ENCODE data around the gene REXO1.
"Not testable (repeated sequence)": the region's sequence is repeated elsewhere in the genome, so short reads cannot be mapped to it uniquely, and the experiment has no call there.

Gene REXO1

GRCh38 chr19:1811472-1811894 is 36.8 kb downstream of the REXO1 start:
- DNase-seq, result no peak

- DNase-seq, result no peak
Observed at GRCh38 chr19:1810439-1811160, 37.7 kb downstream of the REXO1 start.

GRCh38 chr19:1809678-1810077 is 38.6 kb downstream of the REXO1 start:
- DNase-seq, result no peak

GRCh38 chr19:1808395-1808731 is 39.9 kb downstream of the REXO1 start:
- no peak for DNase-seq

GRCh38 chr19:1807695-1808394 is 40.4 kb downstream of the REXO1 start:
- no peak for DNase-seq

- no peak for DNase-seq
Observed at GRCh38 chr19:1807030-1807694, 41.1 kb downstream of the REXO1 start.

- no peak for DNase-seq
Observed at GRCh38 chr19:1806184-1807029, 41.9 kb downstream of the REXO1 start.

GRCh38 chr19:1805401-1806183 is 42.7 kb downstream of the REXO1 start:
- DNase-seq, result no peak

- no peak for DNase-seq
Observed at GRCh38 chr19:1804858-1805257, 43.4 kb downstream of the REXO1 start.

GRCh38 chr19:1799695-1800342 is 48.5 kb downstream of the REXO1 start:
- peak; percentile 86 for DNase-seq

- DNase-seq, result not testable (repeated sequence)
Observed at GRCh38 chr19:1797313-1797712, 51.0 kb downstream of the REXO1 start.

GRCh38 chr19:1796395-1797142 is 51.7 kb downstream of the REXO1 start:
- no peak for DNase-seq

GRCh38 chr19:1794424-1795172 is 53.7 kb downstream of the REXO1 start:
- no peak for DNase-seq

- DNase-seq, result no peak
Observed at GRCh38 chr19:1791879-1792278, 56.4 kb downstream of the REXO1 start.

- DNase-seq, result no peak
Observed at GRCh38 chr19:1790054-1790792, 58.1 kb downstream of the REXO1 start.

- no peak for DNase-seq
Observed at GRCh38 chr19:1789261-1790041, 58.8 kb downstream of the REXO1 start.

- no peak for DNase-seq
Observed at GRCh38 chr19:1787116-1787515, 61.2 kb downstream of the REXO1 start.

GRCh38 chr19:1786668-1787067 is 61.6 kb downstream of the REXO1 start:
- DNase-seq, result no peak

- DNase-seq, result no peak
Observed at GRCh38 chr19:1785310-1785709, 63.0 kb downstream of the REXO1 start.

Data from NCI-H524 treated with DMSO at 0.1 percent for 48 hours (cell line).